ENCODE data around the gene CFI.

DNA sequence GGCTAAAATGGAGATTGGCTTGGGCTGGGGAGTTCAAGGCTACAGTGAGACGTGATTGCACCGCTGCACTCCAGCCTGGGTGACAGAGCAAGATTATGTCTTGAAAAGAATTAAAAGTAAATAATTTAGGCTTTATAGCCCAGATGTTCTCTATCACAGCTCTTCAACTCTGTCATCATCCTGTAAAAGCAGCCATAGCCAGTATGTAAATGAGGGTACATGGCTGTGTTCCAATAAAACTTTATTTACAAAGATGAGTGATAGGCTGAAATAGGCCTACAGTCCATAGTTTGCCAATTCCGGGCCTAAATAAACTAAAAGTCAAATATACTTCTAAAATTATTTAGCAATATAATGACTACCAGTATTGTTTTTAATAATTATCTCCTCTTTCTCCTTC, 35.2 kb upstream of the CFI start:
- TF ChIP-seq, protein P1, sequence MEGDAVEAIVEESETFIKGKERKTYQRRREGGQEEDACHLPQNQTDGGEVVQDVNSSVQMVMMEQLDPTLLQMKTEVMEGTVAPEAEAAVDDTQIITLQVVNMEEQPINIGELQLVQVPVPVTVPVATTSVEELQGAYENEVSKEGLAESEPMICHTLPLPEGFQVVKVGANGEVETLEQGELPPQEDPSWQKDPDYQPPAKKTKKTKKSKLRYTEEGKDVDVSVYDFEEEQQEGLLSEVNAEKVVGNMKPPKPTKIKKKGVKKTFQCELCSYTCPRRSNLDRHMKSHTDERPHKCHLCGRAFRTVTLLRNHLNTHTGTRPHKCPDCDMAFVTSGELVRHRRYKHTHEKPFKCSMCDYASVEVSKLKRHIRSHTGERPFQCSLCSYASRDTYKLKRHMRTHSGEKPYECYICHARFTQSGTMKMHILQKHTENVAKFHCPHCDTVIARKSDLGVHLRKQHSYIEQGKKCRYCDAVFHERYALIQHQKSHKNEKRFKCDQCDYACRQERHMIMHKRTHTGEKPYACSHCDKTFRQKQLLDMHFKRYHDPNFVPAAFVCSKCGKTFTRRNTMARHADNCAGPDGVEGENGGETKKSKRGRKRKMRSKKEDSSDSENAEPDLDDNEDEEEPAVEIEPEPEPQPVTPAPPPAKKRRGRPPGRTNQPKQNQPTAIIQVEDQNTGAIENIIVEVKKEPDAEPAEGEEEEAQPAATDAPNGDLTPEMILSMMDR (IDR thresholded peaks at IDR 0.05): no peak
- TF ChIP-seq POLR2A (IDR thresholded peaks at IDR 0.05): no peak
